NCI-H1092 treated with DMSO at 0.1 percent for 48 hours (cell line): ENCODE measurements around the gene ENTPD5.
A peak's percentile ranks its signal among the peaks of the same experiment; 100 is the strongest.

ENCODE experiments used
- DNase-seq: peaks from one replicate; lab custom pipeline; 2025; lab: John Stamatoyannopoulos, UW

ENTPD5 gene, protein sequence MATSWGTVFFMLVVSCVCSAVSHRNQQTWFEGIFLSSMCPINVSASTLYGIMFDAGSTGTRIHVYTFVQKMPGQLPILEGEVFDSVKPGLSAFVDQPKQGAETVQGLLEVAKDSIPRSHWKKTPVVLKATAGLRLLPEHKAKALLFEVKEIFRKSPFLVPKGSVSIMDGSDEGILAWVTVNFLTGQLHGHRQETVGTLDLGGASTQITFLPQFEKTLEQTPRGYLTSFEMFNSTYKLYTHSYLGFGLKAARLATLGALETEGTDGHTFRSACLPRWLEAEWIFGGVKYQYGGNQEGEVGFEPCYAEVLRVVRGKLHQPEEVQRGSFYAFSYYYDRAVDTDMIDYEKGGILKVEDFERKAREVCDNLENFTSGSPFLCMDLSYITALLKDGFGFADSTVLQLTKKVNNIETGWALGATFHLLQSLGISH

GRCh38 chr14:74018586-74019407 lies at the start of gene ENTPD5, which contains the start of gene BBOF1:
TSS of gene ENTPD5 (minus strand) at chr14:74019288. CDS start at chr14:73988102, 31,186 bp downstream.
TSS of gene BBOF1 (plus strand) at chr14:74019349. CDS start at chr14:74019479, 130 bp downstream.
- peak; percentile 81 for DNase-seq

- DNase-seq = no peak
Measured at GRCh38 chr14:74065746-74066575, 46.9 kb upstream of the ENTPD5 start.

DNA sequence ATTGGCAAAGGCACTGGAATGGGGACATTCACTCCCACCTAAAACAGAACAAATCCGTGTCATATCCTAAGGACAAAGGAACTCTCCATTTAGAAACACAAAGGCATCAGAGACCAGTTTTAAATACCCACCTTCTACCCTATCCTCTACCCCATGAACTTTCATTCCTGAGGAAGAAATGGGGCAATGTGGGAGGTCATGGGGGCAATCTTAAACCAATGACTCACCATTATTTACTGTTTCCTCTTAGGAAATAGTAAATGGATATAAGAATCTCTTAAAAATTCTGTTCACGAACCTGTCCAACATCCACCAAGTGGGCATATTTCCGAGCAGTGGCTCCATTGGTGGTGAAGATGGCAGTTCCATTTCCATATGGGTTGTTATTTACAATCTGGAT lies 45.8 kb upstream of the ENTPD5 start:
- DNase-seq = no peak

DNA sequence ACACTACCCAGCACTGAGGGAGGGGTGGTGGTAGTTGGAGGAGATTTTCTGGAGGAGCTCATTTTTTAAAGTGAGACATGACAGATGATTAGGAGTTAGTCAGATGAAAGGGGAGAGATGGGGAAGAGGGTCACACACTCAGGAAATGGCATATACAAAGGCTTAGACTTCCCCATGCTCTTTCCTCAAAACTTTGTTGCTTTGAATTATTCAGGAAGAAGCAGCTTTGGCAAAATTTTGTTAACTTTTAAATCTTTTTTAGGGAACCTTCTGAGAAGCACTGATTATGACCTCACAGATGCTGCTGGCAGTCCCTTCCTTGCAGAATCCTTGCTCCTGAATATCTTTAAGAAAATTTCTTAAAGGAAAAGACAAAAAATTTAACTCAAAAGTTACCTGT lies 45.3 kb upstream of the ENTPD5 start:
- no peak for DNase-seq

DNA sequence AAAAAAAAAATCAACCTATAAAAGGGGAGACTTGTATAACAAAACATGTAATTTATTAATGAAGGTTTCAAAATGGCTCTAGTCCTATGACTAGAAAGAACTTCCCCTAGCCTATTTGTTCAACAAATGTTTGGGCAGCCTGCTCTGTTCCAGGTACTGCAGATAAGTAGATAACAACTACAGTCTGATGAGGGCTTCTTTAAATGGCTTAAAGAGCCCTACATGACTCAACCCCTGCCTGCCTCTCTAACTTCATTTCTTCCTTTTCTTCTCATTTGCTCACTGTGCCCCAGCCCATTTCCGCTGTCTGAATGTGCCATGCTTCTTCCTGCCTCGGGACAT lies 43.7 kb upstream of the ENTPD5 start:
- DNase-seq = no peak

GRCh38 chr14:74049876-74050495 lies 30.9 kb upstream of the ENTPD5 start:
- no peak for DNase-seq

- DNase-seq = no peak
Measured at GRCh38 chr14:74048281-74048680, 29.2 kb upstream of the ENTPD5 start.

- DNase-seq = no peak
Measured at GRCh38 chr14:74045522-74045921, 26.4 kb upstream of the ENTPD5 start.

- no peak for DNase-seq
Measured at GRCh38 chr14:74042296-74042695, 23.2 kb upstream of the ENTPD5 start.

- peak; percentile 63 for DNase-seq
Measured at GRCh38 chr14:74038020-74038859, 19.2 kb upstream of the ENTPD5 start.

DNA sequence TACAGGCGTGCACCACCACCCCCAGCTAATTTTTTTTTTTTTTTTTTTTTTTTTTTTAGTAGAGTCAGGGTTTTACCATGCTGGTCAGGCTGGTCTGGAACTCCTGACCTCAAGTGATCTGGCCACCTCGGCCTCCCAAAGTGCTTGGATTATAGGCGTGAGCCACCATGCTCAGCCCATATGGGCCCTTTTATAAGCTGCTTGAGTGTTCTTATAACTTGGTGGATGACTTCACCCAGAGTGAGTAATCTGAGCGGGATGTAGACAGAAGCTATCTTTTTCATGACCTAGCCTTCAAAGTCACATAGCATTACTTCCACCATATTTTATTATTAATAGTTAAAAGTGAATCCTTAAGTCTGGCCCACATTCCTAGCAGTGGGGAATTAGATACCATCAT lies 16.5 kb upstream of the ENTPD5 start:
- DNase-seq = no peak

DNA sequence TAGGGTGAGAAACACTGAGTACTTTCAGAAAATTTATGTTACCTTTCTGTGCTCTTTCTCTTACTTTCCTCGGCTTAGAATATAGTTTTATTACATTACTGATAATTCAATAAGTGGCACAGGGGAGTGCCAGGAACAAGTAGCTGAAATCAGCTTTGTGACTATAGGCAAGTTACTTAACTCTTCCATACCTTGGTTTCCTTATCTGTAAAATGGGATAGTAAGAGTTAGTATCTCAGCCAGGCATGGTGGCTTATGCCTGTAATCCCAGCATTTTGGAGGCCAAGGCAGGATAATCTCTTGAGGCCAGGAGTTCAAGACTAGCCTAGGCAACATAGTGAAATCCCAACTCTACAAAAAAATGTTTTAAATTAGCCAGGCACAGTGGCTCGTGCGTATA lies 15.5 kb upstream of the ENTPD5 start:
- DNase-seq = no peak

- no peak for DNase-seq
Measured at GRCh38 chr14:74029136-74029535, 10.0 kb upstream of the ENTPD5 start.

DNA sequence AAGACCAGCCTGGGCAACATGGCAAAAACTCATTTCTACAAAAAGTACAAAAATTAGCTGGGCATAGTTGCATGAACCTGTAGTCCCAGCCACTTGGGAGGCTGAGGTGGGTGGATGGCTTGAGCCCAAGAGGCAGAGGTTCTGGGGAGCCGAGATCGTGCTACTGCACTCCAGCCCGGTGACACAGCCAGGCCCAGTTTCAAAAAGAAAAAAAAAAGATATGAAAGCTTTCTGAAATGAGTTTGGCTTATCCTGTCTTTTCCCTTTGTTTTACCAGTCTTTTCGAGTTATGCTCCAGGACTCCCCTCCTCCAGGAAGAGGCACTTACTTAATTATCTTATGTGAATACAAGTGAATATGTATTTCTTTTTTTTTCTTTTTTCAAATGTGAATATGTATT lies 3.3 kb upstream of the ENTPD5 start:
- no peak for DNase-seq

- DNase-seq = no peak
Measured at GRCh38 chr14:74019408-74020137, 485 bp upstream of the ENTPD5 start.

- no peak for DNase-seq
Measured at GRCh38 chr14:74018174-74018585, 908 bp downstream of the ENTPD5 start.

GRCh38 chr14:74015963-74016362 lies 3.1 kb downstream of the ENTPD5 start:
- DNase-seq = no peak

DNA sequence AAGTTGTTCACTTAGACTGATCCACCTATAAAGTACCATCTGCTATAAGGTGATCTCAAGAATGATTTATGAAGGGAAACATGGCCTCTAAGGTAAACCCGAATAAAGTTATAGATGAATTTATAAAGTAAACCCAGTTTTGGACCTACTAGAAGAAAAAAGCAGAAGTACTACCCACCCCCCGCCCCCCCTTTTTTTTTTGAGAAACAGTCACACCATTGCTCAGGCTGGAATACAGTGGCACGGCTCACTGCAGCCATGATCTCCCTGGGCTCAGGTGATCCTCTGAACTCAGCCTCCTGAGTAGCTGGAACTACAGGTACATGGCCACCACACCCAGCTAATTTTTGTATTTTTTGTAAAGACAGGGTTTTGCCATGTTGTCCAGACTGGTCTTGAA lies 3.9 kb downstream of the ENTPD5 start:
- no peak for DNase-seq

GRCh38 chr14:74014299-74014698 lies 4.8 kb downstream of the ENTPD5 start:
- no peak for DNase-seq

GRCh38 chr14:74008843-74009499 lies 10.1 kb downstream of the ENTPD5 start:
- no peak for DNase-seq
